WERI-Rb-1 (cell line): Measurements from ENCODE around the gene PABPC4L.

Experiments
- DNase-seq: peaks from one replicate; pipeline ENCODE4 v3.0.0-alpha.2; 2020
- H3K27ac ChIP-seq: fragments of 250-450 bp; sonication (Bioruptor Pico); 2 replicates; pipeline ENCODE4 v1.5.1; 2020; ENCODE audit warnings: mild to moderate bottlenecking, moderate library complexity
- H3K27me3 ChIP-seq: fragments of 250-450 bp; sonication (Bioruptor Pico); 2 replicates; pipeline ENCODE4 v1.5.1; 2021; ENCODE audit warnings: mild to moderate bottlenecking, low read depth, moderate library complexity; ENCODE audit not compliant: insufficient read depth, severe bottlenecking
- H3K36me3 ChIP-seq: fragments of 250-450 bp; sonication (Bioruptor Pico); 2 replicates; pipeline ENCODE4 v1.5.1; 2020; ENCODE audit warnings: mild to moderate bottlenecking, moderate library complexity
- H3K4me3 ChIP-seq: 2 replicates; pipeline ENCODE4 v1.5.1; 2011; ENCODE audit warnings: low read depth, mild to moderate bottlenecking, control low read depth, low read length
- H3K9me3 ChIP-seq: fragments of 250-450 bp; sonication (Bioruptor Pico); 2 replicates; pipeline ENCODE4 v1.5.1; 2021; ENCODE audit warnings: mild to moderate bottlenecking, moderate library complexity; ENCODE audit not compliant: severe bottlenecking
- CTCF ChIP-seq: IDR thresholded peaks from 2 replicates; pipeline ENCODE4 v1.5.1; 2011; ENCODE audit warnings: low read depth, mild to moderate bottlenecking, control low read depth, inconsistent platforms, low read length

PABPC4L gene

GRCh38 chr4:134178706-134179105 is 22.9 kb downstream of the PABPC4L start:
- no peak for DNase-seq
- TF ChIP-seq CTCF, result no peak

GRCh38 chr4:134174271-134174670 is 27.3 kb downstream of the PABPC4L start:
- Histone ChIP-seq H3K9me3 (peaks cover 2% of the 10 kb centered on the region), H3K27ac (no peak overlapping the region), H3K4me3 (no peak overlapping the region), H3K27me3 (no peaks in the 10 kb centered on the region), H3K36me3 (no peaks in the 10 kb centered on the region)
- TF ChIP-seq CTCF, result no peak
- DNase-seq, result no peak

More at GRCh38 chr4:134178706-134179105, 22.9 kb downstream of the PABPC4L start:
- peaks cover 2% of the 10 kb centered on the region for H3K9me3 ChIP-seq
- H3K4me3 ChIP-seq, result no peak overlapping the region
- no peak overlapping the region for H3K27ac ChIP-seq
- no peaks in the 10 kb centered on the region for H3K36me3 ChIP-seq
- no peaks in the 10 kb centered on the region for H3K27me3 ChIP-seq

GRCh38 chr4:134160211-134160610 is 41.4 kb downstream of the PABPC4L start:
- no peak for TF ChIP-seq CTCF
- DNase-seq, result no peak
- no peaks in the 10 kb centered on the region for H3K9me3 ChIP-seq
- H3K27ac ChIP-seq, result no peak overlapping the region
- no peaks in the 10 kb centered on the region for H3K27me3 ChIP-seq
- H3K4me3 ChIP-seq, result no peak overlapping the region
- H3K36me3 ChIP-seq, result no peaks in the 10 kb centered on the region

- H3K27ac ChIP-seq, result no peak overlapping the region
- H3K27me3 ChIP-seq, result no peaks in the 10 kb centered on the region
- H3K9me3 ChIP-seq, result no peaks in the 10 kb centered on the region
- no peak for TF ChIP-seq CTCF
- H3K4me3 ChIP-seq, result no peak overlapping the region
- DNase-seq, result no peak
- no peaks in the 10 kb centered on the region for H3K36me3 ChIP-seq
Measured at GRCh38 chr4:134154097-134154496, 47.5 kb downstream of the PABPC4L start.

- DNase-seq, result no peak
- Histone ChIP-seq H3K27ac (no peak overlapping the region), H3K27me3 (no peaks in the 10 kb centered on the region), H3K36me3 (no peaks in the 10 kb centered on the region), H3K9me3 (no peaks in the 10 kb centered on the region), H3K4me3 (no peak overlapping the region)
- no peak for TF ChIP-seq CTCF
Measured at GRCh38 chr4:134147941-134148340, 53.6 kb downstream of the PABPC4L start.
